GM12878 (cell line): Measurements from ENCODE around the gene PLEKHA5.

Experiments
- BHLHE40 ChIP-seq, 2 experiments: fragments of 450-650 bp in 1 of 2; IDR thresholded peaks; 2 replicates each; pipeline ENCODE4 v1.6.1; 2011 to 2017; ENCODE audit warnings: low read depth in 2 of 2, borderline replicate concordance in 1 of 2, improper control_type of control experiment in 1 of 2, low read length in 1 of 2, mild to moderate bottlenecking in 1 of 2
- CHD4 ChIP-seq: fragments of 200-600 bp; sonication (generic); IDR thresholded peaks from 2 replicates; pipeline ENCODE4 v1.6.1; 2016; ENCODE audit warnings: mild to moderate bottlenecking
- EZH2 ChIP-seq: IDR thresholded peaks from 2 replicates; pipeline ENCODE4 v1.6.1; 2012; ENCODE audit warnings: low read depth, mild to moderate bottlenecking, control low read depth, inconsistent platforms, low read length, borderline replicate concordance; ENCODE audit not compliant: control insufficient read depth
- MXI1 ChIP-seq: fragments of 150-350 bp; IDR thresholded peaks from 2 replicates; pipeline ENCODE4 v1.6.1; 2011; ENCODE audit warnings: low read depth, mild to moderate bottlenecking, inconsistent platforms, low read length, improper control_type of control experiment
- POLR2AphosphoS5 ChIP-seq: IDR thresholded peaks from 2 replicates; pipeline ENCODE4 v1.6.1; 2011; ENCODE audit warnings: mild to moderate bottlenecking, low read length, inconsistent platforms
- RFX5 ChIP-seq: IDR thresholded peaks from 2 replicates; pipeline ENCODE4 v1.6.1; 2011; ENCODE audit warnings: low read depth, low read length, improper control_type of control experiment
- TARDBP ChIP-seq: IDR thresholded peaks from 2 replicates; pipeline ENCODE4 v1.6.1; 2016; ENCODE audit warnings: borderline replicate concordance
- TF ChIP-seq, protein P1 (sequence below): fragments of 450-650 bp; IDR thresholded peaks from 2 replicates; pipeline ENCODE4 v1.6.1; 2016; ENCODE audit warnings: mild to moderate bottlenecking, moderate library complexity, borderline replicate concordance
- TF ChIP-seq, protein P2 (sequence below), 3 experiments: IDR thresholded peaks in 2 of 3; conservative IDR thresholded peaks in 1 of 3; 2 replicates each; pipeline ENCODE4 v1.5.1; 2011; ENCODE audit warnings: low read depth in 3 of 3, low read length in 3 of 3, mild to moderate bottlenecking in 3 of 3, control low read depth in 2 of 3, moderate library complexity in 2 of 3, inconsistent platforms in 1 of 3, mixed read lengths in 1 of 3; ENCODE audit not compliant: control insufficient read depth in 2 of 3, insufficient read depth in 1 of 3; ENCODE audit errors: extremely low read depth in 1 of 3

DNA sequence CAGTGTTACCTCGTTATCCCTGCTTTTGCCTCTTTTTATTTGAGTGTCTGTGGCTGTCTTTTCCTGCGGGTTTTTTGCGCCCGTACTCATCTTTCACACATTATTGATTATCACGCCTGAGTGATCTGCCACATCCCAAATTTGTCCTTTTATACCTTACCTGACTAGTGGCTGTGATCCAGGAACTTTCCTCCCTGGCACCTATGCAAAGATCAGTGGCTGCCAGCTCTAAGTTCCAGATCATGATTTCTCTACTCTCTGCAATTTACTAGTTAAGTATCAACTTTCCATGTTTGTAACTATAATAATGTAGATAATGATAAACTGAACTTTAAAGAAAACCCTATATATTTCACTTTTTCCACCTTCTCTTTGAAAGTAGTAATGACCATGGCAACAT is 36.9 kb downstream of the PLEKHA5 start:
- TF ChIP-seq, protein P1, sequence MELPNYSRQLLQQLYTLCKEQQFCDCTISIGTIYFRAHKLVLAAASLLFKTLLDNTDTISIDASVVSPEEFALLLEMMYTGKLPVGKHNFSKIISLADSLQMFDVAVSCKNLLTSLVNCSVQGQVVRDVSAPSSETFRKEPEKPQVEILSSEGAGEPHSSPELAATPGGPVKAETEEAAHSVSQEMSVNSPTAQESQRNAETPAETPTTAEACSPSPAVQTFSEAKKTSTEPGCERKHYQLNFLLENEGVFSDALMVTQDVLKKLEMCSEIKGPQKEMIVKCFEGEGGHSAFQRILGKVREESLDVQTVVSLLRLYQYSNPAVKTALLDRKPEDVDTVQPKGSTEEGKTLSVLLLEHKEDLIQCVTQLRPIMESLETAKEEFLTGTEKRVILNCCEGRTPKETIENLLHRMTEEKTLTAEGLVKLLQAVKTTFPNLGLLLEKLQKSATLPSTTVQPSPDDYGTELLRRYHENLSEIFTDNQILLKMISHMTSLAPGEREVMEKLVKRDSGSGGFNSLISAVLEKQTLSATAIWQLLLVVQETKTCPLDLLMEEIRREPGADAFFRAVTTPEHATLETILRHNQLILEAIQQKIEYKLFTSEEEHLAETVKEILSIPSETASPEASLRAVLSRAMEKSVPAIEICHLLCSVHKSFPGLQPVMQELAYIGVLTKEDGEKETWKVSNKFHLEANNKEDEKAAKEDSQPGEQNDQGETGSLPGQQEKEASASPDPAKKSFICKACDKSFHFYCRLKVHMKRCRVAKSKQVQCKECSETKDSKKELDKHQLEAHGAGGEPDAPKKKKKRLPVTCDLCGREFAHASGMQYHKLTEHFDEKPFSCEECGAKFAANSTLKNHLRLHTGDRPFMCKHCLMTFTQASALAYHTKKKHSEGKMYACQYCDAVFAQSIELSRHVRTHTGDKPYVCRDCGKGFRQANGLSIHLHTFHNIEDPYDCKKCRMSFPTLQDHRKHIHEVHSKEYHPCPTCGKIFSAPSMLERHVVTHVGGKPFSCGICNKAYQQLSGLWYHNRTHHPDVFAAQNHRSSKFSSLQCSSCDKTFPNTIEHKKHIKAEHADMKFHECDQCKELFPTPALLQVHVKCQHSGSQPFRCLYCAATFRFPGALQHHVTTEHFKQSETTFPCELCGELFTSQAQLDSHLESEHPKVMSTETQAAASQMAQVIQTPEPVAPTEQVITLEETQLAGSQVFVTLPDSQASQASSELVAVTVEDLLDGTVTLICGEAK: no peak
- TF ChIP-seq MXI1: no peak
- no peak for TF ChIP-seq POLR2AphosphoS5
- TF ChIP-seq, protein P2, sequence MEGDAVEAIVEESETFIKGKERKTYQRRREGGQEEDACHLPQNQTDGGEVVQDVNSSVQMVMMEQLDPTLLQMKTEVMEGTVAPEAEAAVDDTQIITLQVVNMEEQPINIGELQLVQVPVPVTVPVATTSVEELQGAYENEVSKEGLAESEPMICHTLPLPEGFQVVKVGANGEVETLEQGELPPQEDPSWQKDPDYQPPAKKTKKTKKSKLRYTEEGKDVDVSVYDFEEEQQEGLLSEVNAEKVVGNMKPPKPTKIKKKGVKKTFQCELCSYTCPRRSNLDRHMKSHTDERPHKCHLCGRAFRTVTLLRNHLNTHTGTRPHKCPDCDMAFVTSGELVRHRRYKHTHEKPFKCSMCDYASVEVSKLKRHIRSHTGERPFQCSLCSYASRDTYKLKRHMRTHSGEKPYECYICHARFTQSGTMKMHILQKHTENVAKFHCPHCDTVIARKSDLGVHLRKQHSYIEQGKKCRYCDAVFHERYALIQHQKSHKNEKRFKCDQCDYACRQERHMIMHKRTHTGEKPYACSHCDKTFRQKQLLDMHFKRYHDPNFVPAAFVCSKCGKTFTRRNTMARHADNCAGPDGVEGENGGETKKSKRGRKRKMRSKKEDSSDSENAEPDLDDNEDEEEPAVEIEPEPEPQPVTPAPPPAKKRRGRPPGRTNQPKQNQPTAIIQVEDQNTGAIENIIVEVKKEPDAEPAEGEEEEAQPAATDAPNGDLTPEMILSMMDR (IDR thresholded peaks at IDR 0.05 in 2 of 3, conservative IDR thresholded peaks at IDR 0.05 in 1 of 3; ENCODE audit: control insufficient read depth in 2 of 3, extremely low read depth in 1 of 3, insufficient read depth in 1 of 3, low read depth in 3 of 3, low read length in 3 of 3): no peak
- no peak for TF ChIP-seq BHLHE40 (IDR thresholded peaks at IDR 0.05; ENCODE audit: borderline replicate concordance in 1 of 2, low read depth in 2 of 2, low read length in 1 of 2)
- no peak for TF ChIP-seq EZH2
- TF ChIP-seq RFX5: no peak
- no peak for TF ChIP-seq TARDBP
- no peak for TF ChIP-seq CHD4
